Activated CD4-positive, alpha-beta T cell treated with anti-CD3 and anti-CD28 coated beads, Interleukin-2, amount 50 U/mL, for 24 hours (primary cell): ENCODE data around the gene KIF18A.
"Not testable (repeated sequence)": the region's sequence is repeated elsewhere in the genome, so short reads cannot be mapped to it uniquely, and the experiment has no call there.

Experiments used
- DNase-seq, 2 donors: peaks; one replicate each; pipeline ENCODE4 v3.0.0-alpha.2; 2020; ENCODE audit warnings: low read depth in 1 of 2, low spot score in 1 of 2

Gene KIF18A

DNA sequence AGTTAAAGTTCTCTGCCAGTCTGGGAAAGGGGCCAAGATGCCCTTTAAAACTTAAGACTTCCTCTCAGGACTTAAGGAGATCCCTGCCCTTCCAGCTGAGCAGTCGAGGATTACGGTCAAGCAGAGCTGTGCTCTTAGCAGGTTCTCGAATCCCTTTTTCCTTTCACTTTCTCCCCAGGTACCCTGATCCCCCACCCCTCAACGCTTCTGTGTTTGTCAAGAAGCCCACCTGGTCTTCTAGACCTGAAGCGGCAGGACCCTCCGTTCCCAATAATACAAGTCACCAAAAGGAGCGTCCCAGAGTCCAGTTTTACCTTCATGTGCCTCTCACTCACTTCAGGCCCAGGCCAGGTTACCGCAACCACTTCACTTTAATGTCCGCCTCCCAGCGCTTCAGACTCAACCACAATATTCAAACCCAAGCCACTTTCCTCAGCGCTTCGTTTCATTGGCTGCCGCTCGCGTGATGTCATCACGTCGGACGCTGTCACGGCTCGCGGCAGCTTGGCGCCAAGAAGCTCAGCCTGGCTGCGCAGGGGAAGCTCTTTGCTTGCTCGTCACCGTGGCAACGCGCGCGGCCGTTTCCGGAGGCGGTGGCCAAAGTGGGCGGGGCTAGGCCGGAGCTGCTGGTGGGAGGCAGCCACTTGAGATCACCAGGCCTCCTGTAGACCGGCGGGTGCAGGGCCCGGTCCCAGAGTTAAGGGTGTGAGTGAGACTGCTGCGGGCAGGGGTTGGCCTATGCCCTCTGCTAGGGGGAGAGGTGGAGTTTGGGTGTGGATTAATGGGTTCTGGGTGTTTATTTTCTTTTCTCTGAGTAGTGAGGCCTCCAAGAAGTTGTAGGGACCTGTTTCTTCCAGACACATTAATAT lies at the start of gene KIF18A, which contains the start of gene METTL15:
KIF18A (minus strand) TSS at position 407 of the 869 bp plus-strand sequence. CDS start 10,209 bp downstream, outside the sequence.
METTL15 (plus strand) TSS at position 639 of the 869 bp plus-strand sequence. CDS start 4,947 bp downstream, outside the sequence.
- DNase-seq: peak; percentile 91 to 95

GRCh38 chr11:28153586-28153985 lies 45.6 kb upstream of the KIF18A start:
- no peak for DNase-seq

GRCh38 chr11:28152743-28153142 lies 44.8 kb upstream of the KIF18A start:
- no peak for DNase-seq

DNA sequence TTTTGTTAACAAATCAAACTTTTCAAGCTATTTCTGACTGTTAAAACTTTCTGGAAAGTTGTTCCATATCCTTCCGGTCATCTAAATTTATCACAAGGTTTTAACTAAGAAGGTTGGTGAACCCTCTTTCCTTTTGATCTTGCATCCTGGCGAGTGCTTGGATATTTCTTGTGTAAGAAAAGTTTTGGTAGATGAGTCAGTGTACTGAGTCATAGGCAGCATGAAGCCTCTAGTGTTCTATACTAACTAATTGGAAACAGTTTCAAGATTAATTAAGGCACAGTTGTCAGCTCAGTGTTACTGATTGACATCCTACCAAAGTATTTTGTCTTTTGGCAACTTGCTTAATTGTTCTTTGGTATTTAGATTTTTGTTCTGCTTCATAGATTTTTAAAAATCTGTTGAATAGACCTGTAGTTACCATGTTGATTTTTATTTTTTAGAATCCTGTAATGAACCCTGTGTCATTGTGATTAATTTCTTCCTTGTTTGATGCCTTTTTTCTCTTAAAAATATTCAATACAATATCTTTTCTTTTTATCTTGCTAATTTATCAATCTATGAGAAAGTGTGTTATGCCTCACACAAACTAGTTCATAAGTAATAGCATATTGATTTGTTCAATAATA lies 38.3 kb upstream of the KIF18A start:
- DNase-seq: no peak

DNA sequence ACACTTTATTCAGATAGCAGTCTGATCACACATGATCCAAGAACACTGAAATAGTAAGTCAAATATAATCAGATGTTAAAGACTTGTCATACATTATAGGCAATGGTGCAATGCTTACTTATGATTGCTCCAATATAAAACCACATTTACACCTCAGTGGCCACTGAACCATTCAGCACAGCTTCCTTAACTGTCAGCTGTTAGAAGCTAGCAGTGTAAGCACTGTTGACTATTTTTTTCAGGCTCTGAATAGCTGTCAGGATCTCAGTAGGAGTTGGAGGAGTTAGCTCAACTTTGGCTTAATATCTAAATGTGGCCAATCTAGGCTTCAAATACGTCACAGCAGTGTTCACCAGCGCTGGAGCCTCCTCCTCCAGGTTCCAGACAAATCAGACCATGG lies 36.9 kb upstream of the KIF18A start:
- no peak for DNase-seq

DNA sequence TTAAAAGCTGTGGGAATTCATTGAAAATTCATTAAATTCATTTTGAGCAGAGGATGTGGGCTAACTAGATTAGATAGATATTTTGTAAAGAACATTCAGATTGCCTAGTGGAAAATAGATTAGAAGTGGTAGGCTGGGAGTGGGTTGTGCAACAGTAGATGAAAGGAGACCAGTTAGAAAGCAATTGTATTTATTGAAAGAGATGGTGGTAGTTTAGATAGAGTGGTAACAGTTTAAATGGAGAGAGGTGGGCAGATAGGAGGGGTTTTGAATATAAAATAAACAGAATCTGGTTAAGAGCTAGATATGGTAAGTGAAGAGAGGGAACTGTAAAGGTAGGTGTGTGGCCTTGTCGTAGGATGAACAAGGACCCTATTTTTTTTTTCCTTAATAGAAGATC lies 34.8 kb upstream of the KIF18A start:
- DNase-seq: no peak

GRCh38 chr11:28140689-28141455 lies 32.9 kb upstream of the KIF18A start:
- DNase-seq: no peak

- no peak for DNase-seq
Observed at GRCh38 chr11:28139841-28140415, 32.0 kb upstream of the KIF18A start.

GRCh38 chr11:28137832-28138231 lies 29.9 kb upstream of the KIF18A start:
- no peak for DNase-seq

- DNase-seq: no peak
Observed at GRCh38 chr11:28137366-28137765, 29.4 kb upstream of the KIF18A start.

GRCh38 chr11:28136157-28136556 lies 28.2 kb upstream of the KIF18A start:
- DNase-seq: not testable (repeated sequence)

GRCh38 chr11:28133146-28133545 lies 25.2 kb upstream of the KIF18A start:
- no peak for DNase-seq

GRCh38 chr11:28132548-28132947 lies 24.6 kb upstream of the KIF18A start:
- DNase-seq: no peak

GRCh38 chr11:28123151-28123581 lies 15.2 kb upstream of the KIF18A start:
- no peak for DNase-seq

DNA sequence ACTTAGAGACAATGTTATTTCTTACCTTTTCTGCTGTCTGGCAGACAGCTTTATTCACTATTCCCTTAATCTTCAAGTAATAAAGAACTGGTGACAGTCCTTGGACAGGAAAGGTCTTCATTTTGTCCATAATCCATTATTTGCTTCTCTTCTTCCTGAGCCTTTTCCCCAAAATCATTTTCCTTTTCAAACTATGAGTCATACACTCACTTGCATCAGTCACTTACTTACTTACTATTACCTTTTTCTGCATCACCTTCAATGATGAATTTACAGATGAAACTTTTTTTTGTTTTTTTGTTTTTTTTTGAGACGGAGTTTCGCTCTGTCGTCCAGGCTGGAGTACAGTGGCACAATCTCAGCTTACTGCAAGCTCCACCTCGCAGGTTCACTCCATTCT lies 9.8 kb upstream of the KIF18A start:
- no peak for DNase-seq

- DNase-seq: no peak
Observed at GRCh38 chr11:28114731-28115130, 6.8 kb upstream of the KIF18A start.

GRCh38 chr11:28114116-28114515 lies 6.2 kb upstream of the KIF18A start:
- no peak for DNase-seq

GRCh38 chr11:28110821-28111200 lies 2.9 kb upstream of the KIF18A start:
- no peak for DNase-seq

DNA sequence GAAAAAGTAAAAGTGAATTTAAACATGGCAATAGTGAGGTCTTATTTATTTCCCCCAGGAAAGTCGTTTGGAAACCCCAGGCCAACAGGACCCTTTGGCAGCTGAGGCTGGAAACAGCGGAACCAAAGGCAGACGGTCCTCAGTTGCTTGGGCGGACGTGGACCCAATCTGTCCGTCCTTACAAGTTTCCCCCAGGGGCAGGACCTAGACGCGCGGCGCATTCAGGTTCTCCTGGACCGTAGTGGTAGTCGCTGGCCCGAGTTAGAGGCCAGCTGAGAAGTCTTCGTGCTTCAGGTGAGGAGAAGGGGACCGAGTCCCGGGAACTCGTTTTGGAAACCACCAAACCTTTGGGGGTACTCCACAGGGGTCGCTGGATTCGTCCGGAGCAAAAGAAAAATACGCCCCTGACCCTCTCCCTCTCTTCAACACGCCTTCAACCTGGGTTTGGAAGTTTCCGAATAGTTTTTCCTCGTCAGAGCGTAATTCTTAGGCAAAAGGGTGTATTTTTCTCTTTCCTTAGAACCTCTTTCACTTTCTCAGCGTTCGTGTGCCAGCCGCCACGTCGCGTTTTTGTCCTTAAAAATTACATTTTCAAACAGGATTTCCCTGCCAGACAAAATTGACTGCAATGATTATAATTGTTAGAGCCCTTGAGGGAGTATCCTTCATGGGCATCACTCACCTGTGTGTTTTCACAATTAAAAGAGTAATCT lies 2.3 kb upstream of the KIF18A start:
- peak; percentile 30 to 60 for DNase-seq

DNA sequence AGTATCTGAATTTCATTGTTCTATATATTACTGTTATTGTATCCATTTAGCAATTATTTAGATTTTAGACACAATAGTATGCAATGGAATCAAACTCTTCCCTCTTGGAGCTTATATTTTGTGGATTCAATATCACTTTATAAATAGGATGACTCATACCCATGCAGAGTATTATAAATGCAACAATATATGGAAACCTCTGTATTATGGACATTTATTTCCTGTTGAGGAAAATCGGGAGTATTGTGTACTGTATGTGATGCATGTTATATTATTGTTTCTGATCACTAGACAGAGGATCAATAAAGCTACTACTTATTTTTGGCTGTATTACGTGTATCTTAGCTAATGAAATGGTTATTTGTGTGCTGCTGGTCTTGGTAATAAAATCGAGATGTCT lies 1.0 kb upstream of the KIF18A start:
- no peak for DNase-seq
